Suprapubic skin (tissue), 4 donors: Measurements from ENCODE around the gene PEAK3. TPM values are rescaled to one million over a fixed set of nuclear protein-coding genes. Genes with fewer than 3 reads are reported as not detected.

Experiments
- DNase-seq, 2 donors: peaks; one replicate each; pipeline ENCODE4 v3.0.0-alpha.2; 2019; ENCODE audit warnings: low spot score in 2 of 2
- H3K27ac ChIP-seq: fragments of 200-600 bp; sonication (generic); one replicate; pipeline ENCODE4 v1.5.1; 2019
- H3K27me3 ChIP-seq: fragments of 200-600 bp; sonication (generic); one replicate; pipeline ENCODE4 v1.5.1; 2019
- H3K36me3 ChIP-seq: fragments of 200-600 bp; sonication (generic); one replicate; pipeline ENCODE4 v1.5.1; 2019
- H3K4me1 ChIP-seq: fragments of 200-600 bp; sonication (generic); one replicate; pipeline ENCODE4 v1.5.1; 2019
- H3K4me3 ChIP-seq: fragments of 200-600 bp; sonication (generic); one replicate; pipeline ENCODE4 v1.5.1; 2019; ENCODE audit warnings: mild to moderate bottlenecking
- H3K9me3 ChIP-seq: fragments of 200-600 bp; sonication (generic); one replicate; pipeline ENCODE4 v1.5.1; 2019
- EP300 ChIP-seq: sonication (generic); formaldehyde crosslinking; IDR thresholded peaks from one replicate; pipeline ENCODE4 v1.6.1; 2017; ENCODE audit warnings: antibody characterized with exemption
- POLR2A ChIP-seq, 2 donors: fragments of 450-650 bp; IDR thresholded peaks; one replicate each; pipeline ENCODE4 v1.6.1; 2017; ENCODE audit warnings: antibody characterized with exemption in 2 of 2, mild to moderate bottlenecking in 2 of 2, moderate library complexity in 2 of 2
- POLR2AphosphoS5 ChIP-seq, 3 donors: sonication (generic); formaldehyde crosslinking; IDR thresholded peaks; one replicate each; pipeline ENCODE4 v1.6.1; 2017; ENCODE audit warnings: antibody characterized with exemption in 3 of 3
- WGBS: methylation state at CpG from one replicate; pipeline ENCODE4 v1.1.5; 2018; 5-methylcytosine and 5-hydroxymethylcytosine counted together
- total RNA-seq, 4 donors: library from RNA; depleted of rRNA; stranded (reverse); fragments of >200 nt; gene quantifications; one replicate each; pipeline ENCODE4 v1.1.0, GENCODE V29; 2016
- TF ChIP-seq, protein P1 (sequence below), 2 donors: fragments of 200-600 bp in 1 of 2; fragments of 450-650 bp in 1 of 2; sonication (generic) in 1 of 2; IDR thresholded peaks; one replicate each; pipeline ENCODE4 v1.5.1; 2016 to 2019; ENCODE audit warnings: antibody characterized with exemption in 2 of 2, mild to moderate bottlenecking in 1 of 2, moderate library complexity in 1 of 2

PEAK3 gene
- total RNA-seq, 4 donors from 2014 or later, result 0.55 to 1.4 TPM; not detected in 2

DNA sequence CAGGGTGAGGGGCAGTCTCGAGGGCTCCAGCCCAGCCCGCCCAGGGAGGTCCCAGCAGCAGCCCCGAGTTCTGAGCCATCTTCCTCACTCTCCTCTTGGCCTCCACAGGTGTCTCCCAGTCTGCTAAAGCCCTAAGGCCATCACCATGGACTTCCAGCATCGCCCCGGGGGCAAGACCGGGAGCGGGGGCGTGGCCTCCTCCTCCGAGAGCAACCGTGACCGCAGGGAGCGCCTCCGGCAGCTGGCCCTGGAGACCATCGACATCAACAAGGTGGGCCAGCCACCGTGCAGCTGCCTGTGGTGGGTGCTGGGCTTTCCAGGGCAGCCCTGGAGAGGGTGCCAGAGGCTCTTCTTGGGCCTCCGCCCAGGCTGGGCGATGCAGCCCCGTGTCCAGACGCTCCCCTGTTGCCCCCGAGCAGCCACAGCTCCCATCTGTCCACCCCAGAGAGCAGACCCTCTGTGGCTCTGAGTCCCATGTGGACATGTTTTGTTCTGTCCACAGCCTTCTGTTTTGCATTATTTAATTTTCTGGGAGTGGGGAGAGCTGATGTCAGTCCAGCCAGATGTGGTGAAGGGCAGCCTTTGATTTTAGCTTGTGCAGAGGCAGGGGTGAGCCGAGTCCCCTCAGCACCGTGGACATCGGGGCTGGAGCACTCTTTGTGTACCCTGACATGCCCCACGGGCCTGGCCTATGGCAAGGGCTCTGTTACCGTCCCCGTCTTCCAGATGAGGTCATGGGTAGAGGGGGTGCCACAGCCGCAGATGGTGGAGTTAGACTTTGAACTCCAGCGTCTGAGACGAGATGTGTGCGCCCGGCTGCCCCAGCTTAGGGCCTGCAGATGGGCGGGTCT lies 38.5 kb downstream of the PEAK3 start:
- H3K4me1 ChIP-seq, result peaks cover 47% of the 10 kb centered on the region
- no peak overlapping the region for H3K27ac ChIP-seq
- WGBS, result 75% methylated on average over 17 of the region's 32 CpGs
- H3K9me3 ChIP-seq, result no peaks in the 10 kb centered on the region
- no peak overlapping the region for H3K4me3 ChIP-seq
- H3K27me3 ChIP-seq, result no peaks in the 10 kb centered on the region
- no peak for DNase-seq
- TF ChIP-seq POLR2AphosphoS5 (IDR thresholded peaks at IDR 0.05) (no peak), POLR2A (IDR thresholded peaks at IDR 0.05) (no peak)
- TF ChIP-seq, protein P1, sequence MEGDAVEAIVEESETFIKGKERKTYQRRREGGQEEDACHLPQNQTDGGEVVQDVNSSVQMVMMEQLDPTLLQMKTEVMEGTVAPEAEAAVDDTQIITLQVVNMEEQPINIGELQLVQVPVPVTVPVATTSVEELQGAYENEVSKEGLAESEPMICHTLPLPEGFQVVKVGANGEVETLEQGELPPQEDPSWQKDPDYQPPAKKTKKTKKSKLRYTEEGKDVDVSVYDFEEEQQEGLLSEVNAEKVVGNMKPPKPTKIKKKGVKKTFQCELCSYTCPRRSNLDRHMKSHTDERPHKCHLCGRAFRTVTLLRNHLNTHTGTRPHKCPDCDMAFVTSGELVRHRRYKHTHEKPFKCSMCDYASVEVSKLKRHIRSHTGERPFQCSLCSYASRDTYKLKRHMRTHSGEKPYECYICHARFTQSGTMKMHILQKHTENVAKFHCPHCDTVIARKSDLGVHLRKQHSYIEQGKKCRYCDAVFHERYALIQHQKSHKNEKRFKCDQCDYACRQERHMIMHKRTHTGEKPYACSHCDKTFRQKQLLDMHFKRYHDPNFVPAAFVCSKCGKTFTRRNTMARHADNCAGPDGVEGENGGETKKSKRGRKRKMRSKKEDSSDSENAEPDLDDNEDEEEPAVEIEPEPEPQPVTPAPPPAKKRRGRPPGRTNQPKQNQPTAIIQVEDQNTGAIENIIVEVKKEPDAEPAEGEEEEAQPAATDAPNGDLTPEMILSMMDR (IDR thresholded peaks at IDR 0.05), result no peak
- H3K36me3 ChIP-seq, result peaks cover 55% of the 10 kb centered on the region

DNA sequence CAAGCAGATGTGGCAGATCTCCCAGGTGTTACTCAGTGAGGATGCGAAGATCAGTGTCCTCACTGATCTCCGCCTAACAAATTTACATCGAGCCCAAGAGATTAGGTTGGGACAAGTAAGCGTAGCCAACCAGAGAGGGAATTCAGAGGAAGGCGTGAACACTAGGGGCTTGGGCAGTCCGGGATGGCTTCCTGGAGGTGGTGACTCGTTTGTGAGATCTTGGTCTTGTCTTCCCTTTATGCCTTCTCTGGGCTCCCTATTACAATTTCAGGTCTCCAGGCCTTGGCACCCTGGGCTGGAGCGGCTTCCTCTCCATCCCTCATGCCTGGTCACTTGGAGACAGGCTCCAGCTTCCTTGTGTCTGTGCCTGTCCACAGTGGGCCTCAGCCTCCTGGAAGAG lies 39.2 kb downstream of the PEAK3 start:
- no peak overlapping the region for H3K4me3 ChIP-seq
- TF ChIP-seq EP300, result no peak
- no peak for TF ChIP-seq POLR2A (IDR thresholded peaks at IDR 0.05)
- TF ChIP-seq POLR2AphosphoS5 (IDR thresholded peaks at IDR 0.05), result no peak
- TF ChIP-seq, protein P1 (IDR thresholded peaks at IDR 0.05), result no peak
- H3K4me1 ChIP-seq, result peaks cover 54% of the 10 kb centered on the region
- H3K27ac ChIP-seq, result no peak overlapping the region
- H3K9me3 ChIP-seq, result no peaks in the 10 kb centered on the region
- DNase-seq, result no peak
- peaks cover 48% of the 10 kb centered on the region for H3K36me3 ChIP-seq
- 90% methylated on average over 8 of the region's 8 CpGs for WGBS
- H3K27me3 ChIP-seq, result no peaks in the 10 kb centered on the region

DNA sequence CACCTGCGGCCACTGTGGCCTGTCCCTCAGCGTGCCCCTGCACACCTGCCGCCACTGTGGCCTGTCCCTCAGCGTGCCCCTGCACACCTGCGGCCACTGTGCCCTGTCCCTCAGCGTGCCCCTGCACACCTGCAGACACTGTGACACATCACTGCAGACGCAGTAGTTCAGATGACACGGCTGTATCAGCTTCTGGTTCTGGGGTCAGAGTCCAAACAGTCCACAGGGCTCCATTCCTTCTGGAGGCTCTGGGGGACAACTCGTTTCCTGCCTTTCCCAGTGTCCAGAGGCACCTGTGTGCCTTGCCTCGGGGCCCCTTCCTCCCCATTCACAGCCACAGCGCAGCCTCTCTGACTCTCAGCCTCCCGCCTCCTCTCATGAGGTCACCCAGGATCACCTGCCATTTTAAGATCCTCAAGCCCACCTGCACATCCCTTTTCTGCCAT lies 39.9 kb downstream of the PEAK3 start:
- Histone ChIP-seq H3K27ac (no peak overlapping the region), H3K36me3 (peaks cover 41% of the 10 kb centered on the region), H3K4me1 (peaks cover 61% of the 10 kb centered on the region), H3K9me3 (no peaks in the 10 kb centered on the region), H3K4me3 (no peak overlapping the region), H3K27me3 (no peaks in the 10 kb centered on the region)
- TF ChIP-seq EP300 (no peak), POLR2A (IDR thresholded peaks at IDR 0.05) (no peak), POLR2AphosphoS5 (IDR thresholded peaks at IDR 0.05) (no peak)
- TF ChIP-seq, protein P1 (IDR thresholded peaks at IDR 0.05), result no peak
- no peak for DNase-seq
- 79% methylated on average over 5 of the region's 12 CpGs for WGBS

DNA sequence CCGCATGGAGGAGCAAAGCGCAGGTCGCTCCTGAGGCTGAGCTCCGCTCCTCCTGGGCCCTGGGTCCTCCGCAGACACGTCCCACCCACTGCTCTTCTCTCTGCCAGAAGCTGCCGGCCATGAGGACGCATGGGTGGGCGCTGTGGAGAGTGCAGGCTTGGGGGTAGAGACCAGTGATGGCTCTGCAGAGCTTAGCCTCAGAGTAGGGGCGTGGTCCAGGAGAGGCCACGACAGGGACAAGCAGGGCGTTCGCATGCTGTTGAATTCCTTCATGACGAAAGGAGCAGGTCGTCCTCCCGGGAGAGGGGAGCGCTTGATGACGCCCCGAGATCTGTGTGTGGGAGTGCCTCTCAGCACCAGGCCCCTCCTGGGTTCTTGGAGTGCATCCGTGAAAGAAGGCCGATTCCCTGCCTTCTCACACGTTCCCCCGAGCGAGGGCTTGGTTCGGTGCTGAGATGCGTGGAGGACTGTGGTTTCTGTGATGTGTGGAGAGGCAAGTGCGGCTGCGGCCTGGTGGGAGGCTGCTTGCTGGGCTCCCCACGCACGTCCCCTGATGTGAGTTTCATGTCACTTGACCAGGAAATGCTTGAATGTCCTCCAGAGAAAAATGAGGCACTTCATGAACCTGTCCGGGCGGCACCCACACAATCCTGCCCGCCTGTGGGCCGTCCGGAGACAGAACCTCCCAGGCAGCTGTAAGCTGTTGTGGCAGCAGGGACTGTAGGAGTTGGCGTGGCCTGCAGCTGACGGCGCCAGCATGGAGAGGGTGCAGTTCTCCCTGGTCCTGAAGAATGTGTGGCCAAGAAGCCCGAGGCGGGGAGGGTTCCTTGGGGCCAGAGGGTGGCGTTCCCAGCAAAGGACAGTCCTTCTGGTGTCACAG lies 40.9 kb downstream of the PEAK3 start:
- TF ChIP-seq POLR2AphosphoS5 (IDR thresholded peaks at IDR 0.05), result no peak
- TF ChIP-seq POLR2A (IDR thresholded peaks at IDR 0.05), result no peak
- TF ChIP-seq EP300, result no peak
- TF ChIP-seq, protein P1 (IDR thresholded peaks at IDR 0.05), result no peak
- peak overlapping the region; percentile 44 for H3K4me3 ChIP-seq
- no peak for DNase-seq
- peak overlapping the region; percentile 66 for H3K27ac ChIP-seq
- H3K36me3 ChIP-seq, result peaks cover 31% of the 10 kb centered on the region
- no peaks in the 10 kb centered on the region for H3K27me3 ChIP-seq
- H3K4me1 ChIP-seq, result peaks cover 63% of the 10 kb centered on the region
- H3K9me3 ChIP-seq, result no peaks in the 10 kb centered on the region
- WGBS, result 46% methylated on average over 29 of the region's 41 CpGs
